ENCODE results near the gene PLA2R1.

GRCh38 chr2:160073284-160073888, 11.0 kb upstream of the PLA2R1 start:
- TF ChIP-seq CTCF (conservative IDR thresholded peaks at IDR 0.05; ENCODE audit: low read depth, low read length) = no peak
- TF ChIP-seq EZH2 (IDR thresholded peaks at IDR 0.05; ENCODE audit: borderline replicate concordance, low read depth, low read length, poor library complexity, severe bottlenecking) = no peak
